Suprapubic skin (tissue), 4 donors: ENCODE measurements around the gene CYP2A6. TPM values are rescaled to one million over a fixed set of nuclear protein-coding genes. Genes with fewer than 3 reads are reported as not detected.
"Not testable (repeated sequence)": the region's sequence is repeated elsewhere in the genome, so short reads cannot be mapped to it uniquely, and the experiment has no call there.

ENCODE experiments used
- DNase-seq, 2 donors: peaks; one replicate each; pipeline ENCODE4 v3.0.0-alpha.2; 2019; ENCODE audit warnings: low spot score in 2 of 2
- H3K27ac ChIP-seq: fragments of 200-600 bp; sonication (generic); one replicate; pipeline ENCODE4 v1.5.1; 2019
- H3K27me3 ChIP-seq: fragments of 200-600 bp; sonication (generic); one replicate; pipeline ENCODE4 v1.5.1; 2019
- H3K36me3 ChIP-seq: fragments of 200-600 bp; sonication (generic); one replicate; pipeline ENCODE4 v1.5.1; 2019
- H3K4me1 ChIP-seq: fragments of 200-600 bp; sonication (generic); one replicate; pipeline ENCODE4 v1.5.1; 2019
- H3K4me3 ChIP-seq: fragments of 200-600 bp; sonication (generic); one replicate; pipeline ENCODE4 v1.5.1; 2019; ENCODE audit warnings: mild to moderate bottlenecking
- H3K9me3 ChIP-seq: fragments of 200-600 bp; sonication (generic); one replicate; pipeline ENCODE4 v1.5.1; 2019
- EP300 ChIP-seq: sonication (generic); formaldehyde crosslinking; IDR thresholded peaks from one replicate; pipeline ENCODE4 v1.6.1; 2017; ENCODE audit warnings: antibody characterized with exemption
- POLR2A ChIP-seq, 2 donors: fragments of 450-650 bp; IDR thresholded peaks; one replicate each; pipeline ENCODE4 v1.6.1; 2017; ENCODE audit warnings: antibody characterized with exemption in 2 of 2, mild to moderate bottlenecking in 2 of 2, moderate library complexity in 2 of 2
- POLR2AphosphoS5 ChIP-seq, 3 donors: sonication (generic); formaldehyde crosslinking; IDR thresholded peaks; one replicate each; pipeline ENCODE4 v1.6.1; 2017; ENCODE audit warnings: antibody characterized with exemption in 3 of 3
- WGBS: methylation state at CpG from one replicate; pipeline ENCODE4 v1.1.5; 2018; 5-methylcytosine and 5-hydroxymethylcytosine counted together
- total RNA-seq, 4 donors: library from RNA; depleted of rRNA; stranded (reverse); fragments of >200 nt; gene quantifications; one replicate each; pipeline ENCODE4 v1.1.0, GENCODE V29; 2016
- TF ChIP-seq, protein P1 (sequence below), 2 donors: fragments of 200-600 bp in 1 of 2; fragments of 450-650 bp in 1 of 2; sonication (generic) in 1 of 2; IDR thresholded peaks; one replicate each; pipeline ENCODE4 v1.5.1; 2016 to 2019; ENCODE audit warnings: antibody characterized with exemption in 2 of 2, mild to moderate bottlenecking in 1 of 2, moderate library complexity in 1 of 2

CYP2A6 gene
- total RNA-seq, 4 donors from 2014 or later = not detected

DNA sequence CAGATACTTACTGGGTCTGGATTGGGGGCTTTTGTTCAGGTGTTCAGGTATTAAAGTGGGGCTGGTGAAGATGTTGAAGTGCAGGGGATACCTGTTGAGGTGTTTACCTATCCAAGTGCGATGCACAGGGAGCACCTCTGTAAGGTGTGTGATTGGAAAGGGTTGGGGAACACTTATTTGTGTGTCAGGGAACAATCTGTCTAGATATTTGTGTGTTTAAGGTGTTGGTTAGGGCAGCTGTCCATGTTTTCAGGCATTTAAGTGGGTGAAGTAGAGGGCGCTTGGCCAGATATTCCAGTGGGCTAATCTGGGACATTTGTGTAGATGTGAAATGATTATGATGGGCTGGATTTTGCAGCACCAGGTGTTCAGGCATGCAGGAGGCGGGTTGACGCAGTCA lies 29.1 kb upstream of the CYP2A6 start:
- WGBS = 69% methylated on average over 3 of the region's 4 CpGs
- H3K36me3 ChIP-seq = not testable (repeated sequence)

DNA sequence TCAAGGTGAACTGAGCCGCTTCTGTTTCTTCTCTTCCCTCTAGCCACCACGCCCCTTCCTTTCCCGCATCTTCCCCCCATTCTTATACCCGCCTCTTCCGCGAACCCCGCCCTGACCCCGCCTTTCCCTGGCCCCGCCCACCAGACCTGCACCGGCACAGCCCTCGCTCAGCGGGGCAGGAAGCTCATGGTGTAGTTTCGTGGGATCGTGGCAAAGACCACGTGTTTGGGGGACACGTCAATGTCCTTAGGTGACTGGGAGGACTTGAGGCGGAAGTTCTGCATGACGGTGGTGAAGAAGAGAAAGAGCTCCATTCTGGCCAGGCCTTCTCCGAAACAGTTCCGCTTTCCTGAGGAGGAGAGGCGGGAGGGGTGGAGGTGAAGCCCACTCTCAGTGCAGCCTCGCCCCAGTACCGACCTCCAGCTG lies 25.3 kb upstream of the CYP2A6 start:
- DNase-seq = peak; percentile 80 to 84
- not testable (repeated sequence) for H3K4me3 ChIP-seq, H3K9me3 ChIP-seq, H3K36me3 ChIP-seq, H3K27ac ChIP-seq, H3K4me1 ChIP-seq
- H3K27me3 ChIP-seq = peaks cover 14% of the 10 kb centered on the region
- WGBS = 2% methylated on average over 15 of the region's 23 CpGs

More for the DNA sequence above, 29.1 kb upstream of the CYP2A6 start:
- peaks cover 16% of the 10 kb centered on the region for H3K27me3 ChIP-seq
- H3K27ac ChIP-seq, H3K4me1 ChIP-seq, DNase-seq, H3K9me3 ChIP-seq, H3K4me3 ChIP-seq: not testable (repeated sequence)

DNA sequence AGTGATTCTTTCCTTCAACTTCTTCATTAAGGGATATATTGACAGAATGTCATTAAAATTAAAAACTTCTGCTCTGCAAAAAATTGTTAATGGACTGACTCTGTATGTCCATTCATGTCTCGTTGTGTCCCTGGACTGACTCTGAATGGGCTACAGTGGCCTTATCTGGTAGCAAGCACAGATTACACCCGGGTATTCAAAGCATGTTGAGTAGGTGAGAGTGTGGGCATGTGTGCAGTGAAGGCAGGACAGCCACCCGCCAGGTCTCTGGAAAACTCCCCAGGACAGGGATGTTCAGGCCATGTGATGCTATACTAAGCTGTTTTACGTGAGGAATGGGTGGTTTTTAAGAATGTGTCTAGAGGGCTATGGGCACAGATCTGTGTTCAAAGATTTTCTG lies 24.6 kb upstream of the CYP2A6 start:
- H3K27ac ChIP-seq, DNase-seq, H3K36me3 ChIP-seq, H3K4me1 ChIP-seq, H3K4me3 ChIP-seq, H3K9me3 ChIP-seq, H3K27me3 ChIP-seq: not testable (repeated sequence)
- no CpG with 5 or more reads among the region's 4 CpGs for WGBS

DNA sequence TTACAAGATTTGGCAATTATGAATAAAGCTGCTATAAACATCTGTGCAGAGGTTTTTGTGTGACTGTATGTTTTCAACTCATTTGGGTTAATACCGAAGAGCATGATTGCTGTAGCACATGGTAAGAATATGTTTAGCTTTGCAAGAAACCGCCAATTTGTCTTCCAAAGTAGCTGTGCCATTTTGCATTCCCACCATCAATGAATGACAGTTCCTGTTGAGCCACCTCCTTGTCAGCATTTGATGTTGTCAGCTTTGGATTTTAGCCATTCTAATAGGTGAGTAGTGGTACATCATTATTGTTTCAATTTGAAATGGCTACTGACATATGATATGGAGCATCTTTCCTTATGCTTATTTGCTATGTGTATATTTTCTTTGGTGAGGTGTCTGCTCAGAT lies 23.6 kb upstream of the CYP2A6 start:
- H3K27ac ChIP-seq, H3K36me3 ChIP-seq, H3K4me3 ChIP-seq, H3K27me3 ChIP-seq, H3K9me3 ChIP-seq, DNase-seq, H3K4me1 ChIP-seq: not testable (repeated sequence)
- 87% methylated on average over 2 of the region's 2 CpGs for WGBS

DNA sequence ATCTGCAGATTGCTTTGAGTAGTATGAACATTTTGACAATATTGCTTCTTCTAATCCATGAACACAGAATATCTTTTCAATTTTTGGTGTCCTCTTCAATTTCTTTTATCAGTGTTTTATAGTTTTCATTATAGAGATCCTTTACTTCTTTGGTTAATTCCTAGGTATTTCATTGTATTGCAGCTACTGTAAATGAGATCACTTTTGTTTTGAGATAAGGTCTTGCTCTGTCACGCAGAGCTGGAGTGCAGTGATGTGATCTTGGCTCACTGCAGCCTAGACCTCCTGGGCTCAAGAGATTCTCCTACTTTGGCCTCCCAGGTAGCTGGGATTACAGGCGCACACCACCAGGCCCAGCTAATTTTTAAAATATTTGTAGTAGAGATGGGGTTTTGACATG lies 22.0 kb upstream of the CYP2A6 start:
- Histone ChIP-seq H3K36me3 (no peaks in the 10 kb centered on the region), H3K9me3 (no peaks in the 10 kb centered on the region), H3K27ac (no peak overlapping the region), H3K4me1 (no peaks in the 10 kb centered on the region), H3K27me3 (no peaks in the 10 kb centered on the region), H3K4me3 (no peak overlapping the region)
- TF ChIP-seq POLR2AphosphoS5 (IDR thresholded peaks at IDR 0.05) = no peak
- TF ChIP-seq, protein P1, sequence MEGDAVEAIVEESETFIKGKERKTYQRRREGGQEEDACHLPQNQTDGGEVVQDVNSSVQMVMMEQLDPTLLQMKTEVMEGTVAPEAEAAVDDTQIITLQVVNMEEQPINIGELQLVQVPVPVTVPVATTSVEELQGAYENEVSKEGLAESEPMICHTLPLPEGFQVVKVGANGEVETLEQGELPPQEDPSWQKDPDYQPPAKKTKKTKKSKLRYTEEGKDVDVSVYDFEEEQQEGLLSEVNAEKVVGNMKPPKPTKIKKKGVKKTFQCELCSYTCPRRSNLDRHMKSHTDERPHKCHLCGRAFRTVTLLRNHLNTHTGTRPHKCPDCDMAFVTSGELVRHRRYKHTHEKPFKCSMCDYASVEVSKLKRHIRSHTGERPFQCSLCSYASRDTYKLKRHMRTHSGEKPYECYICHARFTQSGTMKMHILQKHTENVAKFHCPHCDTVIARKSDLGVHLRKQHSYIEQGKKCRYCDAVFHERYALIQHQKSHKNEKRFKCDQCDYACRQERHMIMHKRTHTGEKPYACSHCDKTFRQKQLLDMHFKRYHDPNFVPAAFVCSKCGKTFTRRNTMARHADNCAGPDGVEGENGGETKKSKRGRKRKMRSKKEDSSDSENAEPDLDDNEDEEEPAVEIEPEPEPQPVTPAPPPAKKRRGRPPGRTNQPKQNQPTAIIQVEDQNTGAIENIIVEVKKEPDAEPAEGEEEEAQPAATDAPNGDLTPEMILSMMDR (IDR thresholded peaks at IDR 0.05) = no peak
- TF ChIP-seq EP300 = no peak
- no peak for TF ChIP-seq POLR2A (IDR thresholded peaks at IDR 0.05)
- no peak for DNase-seq
- WGBS = 91% methylated on average over 2 of the region's 2 CpGs

DNA sequence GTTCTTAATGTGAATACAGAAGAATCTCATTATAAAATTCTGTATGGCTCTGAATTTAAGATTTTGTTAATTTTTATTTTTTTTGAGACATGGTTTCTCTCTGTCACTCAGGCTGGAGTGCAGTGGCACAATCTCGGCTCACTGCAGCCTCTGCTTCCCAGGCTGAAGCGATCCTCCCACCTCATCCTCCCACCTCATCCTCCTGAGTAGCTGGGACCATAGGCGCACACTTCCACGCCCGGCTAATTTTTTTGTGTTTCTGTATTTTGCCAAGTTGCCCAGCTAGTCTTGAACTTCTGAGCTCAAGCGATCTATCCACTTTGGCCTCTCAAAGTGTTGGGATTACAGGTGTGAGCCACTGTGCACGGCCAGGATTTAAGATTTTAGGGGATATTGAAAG lies 17.5 kb upstream of the CYP2A6 start:
- DNase-seq = no peak
- Histone ChIP-seq H3K27ac (no peak overlapping the region), H3K9me3 (no peaks in the 10 kb centered on the region), H3K4me3 (no peak overlapping the region), H3K27me3 (no peaks in the 10 kb centered on the region), H3K4me1 (no peaks in the 10 kb centered on the region), H3K36me3 (no peaks in the 10 kb centered on the region)
- WGBS = 87% methylated on average over 7 of the region's 7 CpGs
- TF ChIP-seq POLR2A (IDR thresholded peaks at IDR 0.05) (no peak), EP300 (no peak), POLR2AphosphoS5 (IDR thresholded peaks at IDR 0.05) (no peak)
- TF ChIP-seq, protein P1 (IDR thresholded peaks at IDR 0.05) = no peak

DNA sequence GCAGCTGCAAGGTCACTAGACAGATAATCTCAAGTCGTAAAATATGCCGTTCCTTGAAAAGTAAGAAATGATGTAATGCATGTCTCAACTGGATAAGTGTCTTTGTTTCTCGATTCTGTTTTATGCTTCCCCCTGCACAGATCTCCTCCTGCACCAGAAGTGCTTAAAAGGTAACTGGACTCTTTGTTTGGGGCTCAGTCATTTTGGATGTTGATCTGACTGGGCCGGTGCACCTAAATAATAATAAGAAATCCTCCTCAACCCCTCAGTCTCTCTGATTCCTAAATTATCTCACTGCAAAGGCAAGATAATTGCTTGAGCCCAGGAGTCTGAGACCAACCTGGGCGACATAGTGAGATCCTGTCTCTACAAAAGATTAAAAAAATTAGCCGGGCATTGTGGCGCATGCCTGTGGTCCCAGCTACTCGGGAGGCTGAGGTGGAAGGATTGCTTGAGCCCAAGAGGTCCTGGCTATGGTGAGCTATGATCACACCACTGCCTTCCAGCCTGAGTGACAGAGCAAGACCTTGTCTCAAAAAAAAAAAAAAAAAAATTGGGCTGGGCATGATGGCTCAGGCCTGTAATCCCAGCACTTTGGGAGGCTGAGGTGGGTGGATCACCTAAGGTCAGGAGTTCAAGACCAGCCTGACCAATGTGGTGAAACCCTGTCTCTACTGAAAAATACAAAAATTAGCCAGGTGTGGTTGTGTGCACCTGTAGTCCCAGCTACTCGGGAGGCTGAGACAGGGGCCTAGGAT lies 14.7 kb upstream of the CYP2A6 start:
- DNase-seq, H3K27me3 ChIP-seq, H3K4me1 ChIP-seq, H3K4me3 ChIP-seq, H3K36me3 ChIP-seq, H3K27ac ChIP-seq, H3K9me3 ChIP-seq: not testable (repeated sequence)
- WGBS = 62% methylated on average over 9 of the region's 9 CpGs

DNA sequence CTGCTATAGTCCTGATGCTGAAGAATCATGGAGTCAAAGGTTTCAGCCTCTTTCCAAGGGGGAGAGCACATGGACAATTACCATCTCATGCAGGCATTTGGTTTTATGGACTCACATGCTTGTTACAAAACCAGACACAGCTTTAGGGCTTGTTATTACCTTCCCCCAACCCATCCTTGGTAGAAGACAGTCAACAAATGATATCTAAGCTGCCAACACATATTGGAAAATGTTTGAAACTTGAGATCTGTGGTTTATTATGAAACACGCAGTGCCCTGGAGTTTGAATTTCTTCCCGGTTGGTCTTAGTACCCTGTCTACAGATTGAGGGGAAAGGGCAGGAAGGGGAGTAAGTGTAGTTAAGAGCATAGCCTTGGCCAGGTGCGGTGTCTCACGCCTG lies 12.5 kb upstream of the CYP2A6 start:
- H3K27me3 ChIP-seq = no peaks in the 10 kb centered on the region
- TF ChIP-seq EP300 (no peak), POLR2A (IDR thresholded peaks at IDR 0.05) (no peak), POLR2AphosphoS5 (IDR thresholded peaks at IDR 0.05) (no peak)
- TF ChIP-seq, protein P1 (IDR thresholded peaks at IDR 0.05) = no peak
- no peaks in the 10 kb centered on the region for H3K4me1 ChIP-seq
- H3K36me3 ChIP-seq = no peaks in the 10 kb centered on the region
- H3K4me3 ChIP-seq = no peak overlapping the region
- no peak overlapping the region for H3K27ac ChIP-seq
- WGBS = 66% methylated on average over 4 of the region's 4 CpGs
- no peak for DNase-seq
- no peaks in the 10 kb centered on the region for H3K9me3 ChIP-seq
